B cell (primary cell): Measurements from ENCODE around the gene ZNF787. TPM values are rescaled to one million over a fixed set of nuclear protein-coding genes. Genes with fewer than 3 reads are reported as not detected.

Experiments
- ATAC-seq: fragments of 200-7000 bp; cut with Tn5 transposase; one replicate; pipeline ENCODE4 v1.10.0; 2021; ENCODE audit warnings: low read depth, mild to moderate bottlenecking, moderate number of reproducible peaks, moderate library complexity
- CTCF ChIA-PET: fragments of 350-600 bp; sonication (Branson Sonifier 250); formaldehyde crosslinking; loops from one replicate; lab custom pipeline; 2021; ENCODE audit warnings: antibody characterized with exemption, inconsistent platforms; lab: Charles Lee
- POLR2A ChIA-PET: fragments of 350-600 bp; sonication (Branson Sonifier 250); formaldehyde crosslinking; loops from one replicate; lab custom pipeline; 2021; ENCODE audit warnings: antibody characterized with exemption; lab: Charles Lee
- DNase-seq: peaks from one replicate; pipeline ENCODE4 v3.0.0; 2013
- H2AFZ ChIP-seq: 2 replicates; pipeline ENCODE4 v1.6.1; 2012; ENCODE audit warnings: mild to moderate bottlenecking, low read depth, low read length; ENCODE audit not compliant: insufficient read depth, poor library complexity, severe bottlenecking
- H3K27ac ChIP-seq, 2 donors: 1 replicate in 1 of 2; 2 replicates in 1 of 2; pipeline ENCODE4 v1.5.1; 2012 to 2013; ENCODE audit warnings: low read length in 2 of 2, mild to moderate bottlenecking in 2 of 2, moderate library complexity in 1 of 2
- H3K27me3 ChIP-seq, 4 experiments: fragments of 200-600 bp in 1 of 4; sonication (generic) in 1 of 4; replicated peaks in 1 of 4; 1 replicate in 2 of 4; 2 replicates in 2 of 4; pipeline versions ENCODE4 v1.6.1 to v1.7.0; 2013 to 2016; ENCODE audit warnings: low read length in 3 of 4, mild to moderate bottlenecking in 2 of 4, mixed read lengths in 1 of 4, moderate library complexity in 1 of 4; ENCODE audit not compliant: insufficient read depth in 4 of 4, control insufficient read depth in 3 of 4; ENCODE audit errors: control extremely low read depth in 1 of 4
- H3K36me3 ChIP-seq, 2 experiments: replicated peaks in 1 of 2; 1 replicate in 1 of 2; 2 replicates in 1 of 2; pipeline versions ENCODE4 v1.6.1 to v1.7.1; 2013; ENCODE audit warnings: low read length in 1 of 2; ENCODE audit not compliant: insufficient read depth in 2 of 2, control insufficient read depth in 1 of 2; ENCODE audit errors: control extremely low read depth in 1 of 2, extremely low read depth in 1 of 2
- H3K4me1 ChIP-seq, 2 donors: fragments of 200-600 bp in 1 of 2; sonication (generic) in 1 of 2; 1 replicate in 1 of 2; 2 replicates in 1 of 2; pipeline versions ENCODE4 v1.5.1 to v1.6.1; 2013 to 2017; ENCODE audit warnings: low read length in 2 of 2; ENCODE audit not compliant: control insufficient read depth in 2 of 2, insufficient read depth in 2 of 2
- H3K4me2 ChIP-seq: replicated peaks from 2 replicates; pipeline ENCODE3; 2012; ENCODE audit warnings: mild to moderate bottlenecking, low read depth, low read length; ENCODE audit not compliant: poor library complexity, severe bottlenecking
- H3K4me3 ChIP-seq, 5 experiments: fragments of 200-600 bp in 1 of 5; sonication (generic) in 1 of 5; 1 replicate in 3 of 5; 2 replicates in 2 of 5; pipeline versions ENCODE4 v1.5.1 to v1.7.0; 2011 to 2016; ENCODE audit warnings: low read length in 4 of 5, mild to moderate bottlenecking in 4 of 5, low read depth in 2 of 5, control low read depth in 1 of 5, moderate library complexity in 1 of 5; ENCODE audit not compliant: insufficient read depth in 1 of 5; ENCODE audit errors: control extremely low read depth in 1 of 5, extremely low read depth in 1 of 5
- H3K79me2 ChIP-seq: fragments of 200-600 bp; sonication (generic); one replicate; pipeline ENCODE4 v1.6.0; 2016; ENCODE audit warnings: low read length; ENCODE audit not compliant: control insufficient read depth, insufficient read depth
- H3K9ac ChIP-seq: fragments of 200-600 bp; sonication (generic); 2 replicates; pipeline ENCODE4 v1.6.1; 2017; ENCODE audit warnings: mild to moderate bottlenecking, low read length, moderate library complexity
- H3K9me3 ChIP-seq, 3 donors: one replicate each; pipeline versions ENCODE4 v1.6.1 to v1.7.1; 2013; ENCODE audit warnings: low read length in 2 of 3; ENCODE audit not compliant: control insufficient read depth in 2 of 3, insufficient read depth in 1 of 3; ENCODE audit errors: control extremely low read depth in 1 of 3
- H4K20me1 ChIP-seq: 2 replicates; pipeline ENCODE4 v1.6.0; 2012; ENCODE audit warnings: mild to moderate bottlenecking, low read length; ENCODE audit not compliant: insufficient read depth, control insufficient read depth, poor library complexity, severe bottlenecking
- H3K27ac Mint-ChIP-seq: one replicate; pipeline ENCODE4 v1.8.0; 2021; ENCODE audit warnings: mixed read lengths
- H3K27me3 Mint-ChIP-seq: one replicate; pipeline ENCODE4 v1.8.0; 2021; ENCODE audit warnings: mixed read lengths
- H3K4me1 Mint-ChIP-seq: one replicate; pipeline ENCODE4 v1.8.0; 2021; ENCODE audit warnings: mixed read lengths
- H3K4me3 Mint-ChIP-seq: one replicate; pipeline ENCODE4 v1.8.0; 2021; ENCODE audit warnings: mixed read lengths
- H3K9me3 Mint-ChIP-seq: one replicate; pipeline ENCODE4 v1.8.0; 2022; ENCODE audit warnings: mixed read lengths; ENCODE audit not compliant: insufficient read depth
- EZH2 ChIP-seq: IDR thresholded peaks from 2 replicates; pipeline ENCODE4 v1.6.1; 2012; ENCODE audit warnings: borderline replicate concordance, low read depth, mild to moderate bottlenecking, moderate library complexity, low read length; ENCODE audit not compliant: insufficient read depth, poor library complexity, severe bottlenecking
- WGBS: methylation state at CpG from one replicate; pipeline ENCODE4 v1.1.5; 2013; ENCODE audit warnings: missing lambda C conversion rate; ENCODE audit not compliant: insufficient coverage; 5-methylcytosine and 5-hydroxymethylcytosine counted together
- intact Hi-C: fragments of 100-400 bp; cut with micrococcal nuclease; formaldehyde crosslinking; loops from one replicate; pipeline ENCODE4 v1.10.0; 2022
- polyA plus RNA-seq: library from polyadenylated mRNA; depleted of rRNA; stranded (reverse); fragments of >200 nt; gene quantifications from 2 replicates; pipeline ENCODE4 v1.2.3, GENCODE V29; 2012
- total RNA-seq, 2 donors: library from RNA; stranded (reverse); fragments of 120-200 nt in 1 of 2; gene quantifications; 1 replicate in 1 of 2; 2 replicates in 1 of 2; pipeline versions ENCODE4 v1.2.3 to v1.2.4, GENCODE V29; 2013 to 2022
- TF ChIP-seq, protein P1 (sequence below): fragments of 200-600 bp; IDR thresholded peaks from one replicate; pipeline ENCODE4 v1.8.0; 2022; ENCODE audit warnings: antibody characterized with exemption, mild to moderate bottlenecking

The ZNF787 gene
- total and polyA plus RNA-seq, 2 donors (not counting 1 experiment from before 2014, with no cell fraction given): 19.6 to 47.9 TPM

DNA sequence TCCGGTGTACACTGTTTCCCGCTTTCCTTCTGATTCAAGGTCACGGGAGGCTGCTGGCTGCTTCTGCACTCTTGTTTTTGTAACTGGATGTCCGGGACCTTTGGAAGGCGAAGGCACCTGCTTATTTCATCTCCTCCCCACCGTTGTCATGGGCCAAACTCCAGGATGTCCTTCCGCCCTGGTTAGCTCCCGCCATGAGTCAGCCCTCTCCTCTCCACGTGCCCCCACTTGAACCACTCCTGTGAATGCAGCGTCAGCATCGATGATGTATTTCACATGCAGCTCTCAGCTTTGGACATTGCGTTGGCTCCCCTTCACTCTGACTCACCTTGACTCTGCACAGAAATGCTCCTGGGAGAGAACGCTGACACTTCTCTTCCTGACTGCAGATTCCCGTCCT is 49.2 kb upstream of the ZNF787 start:
- no peak overlapping the region for H3K4me2 ChIP-seq
- Mint-ChIP-seq H3K9me3 (no peaks in the 10 kb centered on the region), H3K27me3 (peaks cover 18% of the 10 kb centered on the region), H3K27ac (no peak overlapping the region), H3K4me3 (no peak overlapping the region), H3K4me1 (peaks cover 2% of the 10 kb centered on the region)
- no peaks in the 10 kb centered on the region for H4K20me1 ChIP-seq
- DNase-seq (no peak), ATAC-seq (no peak)
- 82% methylated on average over 13 of the region's 14 CpGs for WGBS
- H2AFZ ChIP-seq: no peak overlapping the region
- no peaks in the 10 kb centered on the region for H3K36me3 ChIP-seq
- ChIA-PET POLR2A (no interaction called here), CTCF (interaction anchor here (2.8 to 16.2 kb wide), 4 partner anchors 65 to 104 kb away, joined by 7 to 196 read pairs (median 24); no protein-coding TSS in a partner anchor)
- H3K79me2 ChIP-seq: no peaks in the 10 kb centered on the region
- peaks cover 2 to 3% of the 10 kb centered on the region in 2 donors for H3K4me1 ChIP-seq
- H3K9ac ChIP-seq: no peak overlapping the region
- TF ChIP-seq, protein P1, sequence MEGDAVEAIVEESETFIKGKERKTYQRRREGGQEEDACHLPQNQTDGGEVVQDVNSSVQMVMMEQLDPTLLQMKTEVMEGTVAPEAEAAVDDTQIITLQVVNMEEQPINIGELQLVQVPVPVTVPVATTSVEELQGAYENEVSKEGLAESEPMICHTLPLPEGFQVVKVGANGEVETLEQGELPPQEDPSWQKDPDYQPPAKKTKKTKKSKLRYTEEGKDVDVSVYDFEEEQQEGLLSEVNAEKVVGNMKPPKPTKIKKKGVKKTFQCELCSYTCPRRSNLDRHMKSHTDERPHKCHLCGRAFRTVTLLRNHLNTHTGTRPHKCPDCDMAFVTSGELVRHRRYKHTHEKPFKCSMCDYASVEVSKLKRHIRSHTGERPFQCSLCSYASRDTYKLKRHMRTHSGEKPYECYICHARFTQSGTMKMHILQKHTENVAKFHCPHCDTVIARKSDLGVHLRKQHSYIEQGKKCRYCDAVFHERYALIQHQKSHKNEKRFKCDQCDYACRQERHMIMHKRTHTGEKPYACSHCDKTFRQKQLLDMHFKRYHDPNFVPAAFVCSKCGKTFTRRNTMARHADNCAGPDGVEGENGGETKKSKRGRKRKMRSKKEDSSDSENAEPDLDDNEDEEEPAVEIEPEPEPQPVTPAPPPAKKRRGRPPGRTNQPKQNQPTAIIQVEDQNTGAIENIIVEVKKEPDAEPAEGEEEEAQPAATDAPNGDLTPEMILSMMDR: no peak
- TF ChIP-seq EZH2: no peak
- H3K9me3 ChIP-seq: no peaks in the 10 kb centered on the region
- H3K27ac ChIP-seq: no peak overlapping the region
- intact Hi-C loops: no loop called here
- no peak overlapping the region for H3K4me3 ChIP-seq
- no peaks in the 10 kb centered on the region for H3K27me3 ChIP-seq

DNA sequence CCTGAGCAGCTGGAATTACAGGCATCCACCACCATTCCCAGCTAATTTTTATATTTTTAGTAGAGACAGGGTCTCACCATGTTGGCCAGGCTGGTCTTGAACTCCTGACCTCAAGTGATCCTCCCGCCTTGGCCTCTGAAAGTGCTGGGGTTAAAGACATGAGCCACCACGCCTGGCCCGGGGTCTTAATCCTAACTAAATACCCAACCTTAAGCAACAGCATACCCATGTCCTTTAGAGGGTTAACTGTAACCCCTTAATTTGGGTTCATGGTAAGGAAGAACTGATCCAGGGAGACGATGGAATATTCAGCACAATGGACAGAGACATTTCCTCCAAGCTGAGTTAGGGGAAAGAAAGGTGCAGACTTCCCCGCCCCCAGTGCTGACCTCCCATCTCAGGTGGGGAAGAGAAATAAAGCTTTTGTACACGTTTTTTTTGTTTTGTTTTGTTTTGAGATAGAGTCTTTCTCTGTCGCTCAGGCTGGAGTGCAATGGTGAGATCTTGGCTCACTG is 46.0 kb upstream of the ZNF787 start:
- Histone ChIP-seq H3K4me2 (no peak overlapping the region), H3K4me1 (peaks cover 2 to 3% of the 10 kb centered on the region in 2 donors), H3K27ac (no peak overlapping the region), H3K9me3 (no peaks in the 10 kb centered on the region), H3K9ac (no peak overlapping the region), H3K27me3 (no peaks in the 10 kb centered on the region), H3K36me3 (no peaks in the 10 kb centered on the region), H3K79me2 (no peaks in the 10 kb centered on the region), H2AFZ (no peak overlapping the region), H4K20me1 (no peaks in the 10 kb centered on the region), H3K4me3 (no peak overlapping the region)
- Mint-ChIP-seq H3K27ac (no peak overlapping the region), H3K4me3 (no peak overlapping the region), H3K4me1 (peaks cover 4% of the 10 kb centered on the region), H3K9me3 (no peaks in the 10 kb centered on the region), H3K27me3 (peaks cover 17% of the 10 kb centered on the region)
- DNase-seq (no peak), ATAC-seq (no peak)
- TF ChIP-seq, protein P1: no peak
- TF ChIP-seq EZH2: no peak
- ChIA-PET CTCF (interaction anchor here (1.1 to 16.2 kb wide), 4 partner anchors 9 to 101 kb away, joined by 3 to 196 read pairs (median 8); no protein-coding TSS in a partner anchor), POLR2A (no interaction called here)
- intact Hi-C loops: no loop called here
- 96% methylated on average over 3 of the region's 7 CpGs for WGBS
